ENCODE data around the gene TLCD5. TPM values are rescaled to one million over a fixed set of nuclear protein-coding genes. Genes with fewer than 3 reads are reported as not detected.

The TLCD5 gene
- polyA plus RNA-seq, 3 donors = 10.2 to 18.8 (median 12.8) TPM

- no peak for DNase-seq (ENCODE audit: extremely low read depth in 1 of 11, low read depth in 9 of 11, low spot score in 4 of 11)
Measured at GRCh38 chr11:120332822-120333716, 8.0 kb downstream of the TLCD5 start.

DNA sequence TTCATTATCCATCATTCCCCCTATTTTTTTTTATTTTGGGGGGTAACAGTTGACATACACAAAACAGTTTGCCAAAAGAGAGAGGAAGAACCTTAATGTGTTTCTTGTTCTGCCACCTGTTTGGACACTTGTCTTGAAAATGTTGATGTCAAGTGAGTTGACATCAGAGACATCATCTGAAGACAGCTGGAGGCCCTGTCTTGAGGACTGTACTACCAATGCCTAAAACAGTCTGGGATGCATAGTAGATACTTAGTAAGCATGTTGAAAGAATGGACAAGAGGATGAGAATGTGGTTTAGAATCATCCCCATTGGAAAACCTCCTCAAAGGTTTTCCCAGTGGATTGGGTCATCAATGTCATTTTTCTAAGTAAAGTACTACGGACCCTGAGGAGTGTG lies 8.7 kb downstream of the TLCD5 start:
- no peak for DNase-seq (ENCODE audit: extremely low read depth in 1 of 11, low read depth in 9 of 11, low spot score in 4 of 11)

- no peak for DNase-seq (ENCODE audit: extremely low read depth in 1 of 11, low read depth in 9 of 11, low spot score in 4 of 11)
Measured at GRCh38 chr11:120334332-120334731, 9.2 kb downstream of the TLCD5 start.

DNA sequence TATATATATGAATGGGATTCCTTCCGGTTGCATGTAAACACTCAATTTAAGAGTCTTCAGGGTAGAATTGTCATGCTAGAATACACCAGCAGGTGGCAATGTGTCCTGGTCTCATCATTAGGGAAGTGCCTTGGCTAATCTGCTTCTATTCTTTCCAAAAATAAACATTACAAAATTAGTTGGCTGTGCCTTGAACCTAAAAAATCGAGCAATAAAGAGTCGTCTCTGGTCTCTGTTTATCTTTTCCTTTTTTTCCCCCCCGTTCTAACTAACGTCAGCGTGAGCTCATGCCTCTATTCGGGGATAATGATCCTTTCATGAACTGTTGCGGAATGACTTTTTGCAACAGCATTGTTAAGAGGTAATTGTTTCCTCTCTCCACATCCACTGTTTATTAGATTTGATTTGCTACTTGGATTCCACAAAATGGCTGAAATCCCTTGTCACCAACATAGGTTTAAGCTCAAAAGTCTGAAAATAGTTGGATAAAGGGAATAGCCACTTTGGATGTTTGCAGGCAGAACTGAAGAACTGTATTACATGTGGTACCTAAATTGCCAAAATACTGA lies 9.9 kb downstream of the TLCD5 start:
- peak in 10 of 11 donors; percentile 69 to 87 (median 81) for DNase-seq (ENCODE audit: extremely low read depth in 1 of 11, low read depth in 9 of 11, low spot score in 4 of 11)

DNA sequence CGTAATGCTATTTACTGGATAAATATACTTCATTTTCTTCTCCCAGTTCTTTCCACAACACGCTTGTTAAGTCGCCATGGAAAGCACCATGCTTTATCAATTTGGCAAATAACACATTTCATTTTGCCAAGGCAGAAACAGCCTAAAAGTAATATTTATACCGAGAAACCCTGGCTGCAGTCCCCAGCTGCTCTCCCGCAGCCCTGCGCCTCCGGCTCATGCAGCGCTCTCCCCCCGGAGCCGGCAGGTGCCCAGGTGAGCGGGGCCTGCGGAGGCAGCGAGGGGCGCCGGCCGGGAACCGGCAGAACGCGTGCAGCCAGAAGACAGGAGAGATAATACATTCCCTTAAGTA lies 10.4 kb downstream of the TLCD5 start:
- no peak for DNase-seq (ENCODE audit: extremely low read depth in 1 of 11, low read depth in 9 of 11, low spot score in 4 of 11)

- peak in 10 of 11 donors; percentile 92 to 97 (median 95) for DNase-seq (ENCODE audit: extremely low read depth in 1 of 11, low read depth in 9 of 11, low spot score in 4 of 11)
Measured at GRCh38 chr11:120335908-120336640, 11.0 kb downstream of the TLCD5 start, which contains the start of gene ARHGEF12. Gene ARHGEF12, plus strand, starts transcription at chr11:120336413. Its CDS starts 831 bp downstream, at chr11:120337244.

DNA sequence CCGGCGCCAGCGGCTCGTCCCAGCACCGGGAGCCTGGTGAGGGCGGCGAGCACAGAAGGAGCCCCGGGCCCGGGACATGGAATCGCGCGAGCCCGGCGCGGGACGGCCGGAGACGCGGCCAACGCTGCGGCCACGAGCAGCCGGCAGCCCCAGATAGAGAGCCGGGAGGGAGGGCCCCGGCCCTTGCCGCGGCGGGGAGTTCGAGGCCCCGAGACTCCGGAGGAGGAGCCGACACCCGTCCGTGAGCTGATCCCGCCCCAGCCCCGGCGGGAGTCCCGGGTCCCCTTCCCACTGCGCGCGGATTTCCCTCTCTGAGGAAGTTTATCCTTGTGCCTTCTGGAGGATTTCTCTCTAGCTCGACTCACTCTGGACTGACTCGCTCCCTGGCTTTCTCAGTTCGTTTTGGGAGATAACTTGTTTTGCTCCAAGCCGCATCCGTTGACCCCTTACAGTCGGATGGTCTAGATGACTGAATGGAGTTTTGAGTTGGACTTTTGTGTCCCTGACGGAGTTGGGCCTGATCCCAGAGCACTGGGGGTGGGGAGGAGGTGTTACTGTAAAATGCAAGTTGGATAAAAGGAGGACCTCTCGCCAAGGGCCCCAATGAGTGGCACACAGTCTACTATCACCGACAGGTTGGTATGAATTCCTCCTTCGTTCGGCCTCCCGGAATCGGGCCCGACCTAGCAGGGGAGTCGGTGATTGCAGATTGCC lies 11.7 kb downstream of the TLCD5 start:
- peak in 1 of 11 donors; percentile 40 for DNase-seq (ENCODE audit: extremely low read depth in 1 of 11, low read depth in 9 of 11, low spot score in 4 of 11)

- no peak for DNase-seq (ENCODE audit: extremely low read depth in 1 of 11, low read depth in 9 of 11, low spot score in 4 of 11)
Measured at GRCh38 chr11:120337355-120338106, 12.4 kb downstream of the TLCD5 start.

- DNase-seq (ENCODE audit: extremely low read depth in 1 of 11, low read depth in 9 of 11, low spot score in 4 of 11) = no peak
Measured at GRCh38 chr11:120338107-120338933, 13.2 kb downstream of the TLCD5 start.

- no peak for DNase-seq (ENCODE audit: extremely low read depth in 1 of 11, low read depth in 9 of 11, low spot score in 4 of 11)
Measured at GRCh38 chr11:120339394-120339890, 14.3 kb downstream of the TLCD5 start.

DNA sequence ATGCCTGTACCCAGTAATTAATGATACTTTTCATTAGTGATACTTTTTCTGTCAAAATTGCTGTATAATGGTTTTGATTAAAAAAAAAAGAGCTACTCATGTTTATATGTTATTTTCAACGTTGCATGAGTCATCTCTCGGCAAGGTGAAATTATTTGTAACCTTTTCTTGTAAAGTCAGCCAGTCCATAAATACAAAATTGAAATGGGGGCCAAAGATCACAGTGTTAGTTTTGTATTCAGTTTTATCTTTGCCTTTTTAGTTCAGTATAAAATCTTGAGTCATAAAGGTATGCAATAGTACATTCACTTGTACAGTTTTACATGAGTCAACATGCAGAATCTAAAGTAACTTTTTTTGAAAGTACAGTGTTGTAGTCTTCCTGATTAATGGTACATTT lies 15.4 kb downstream of the TLCD5 start:
- DNase-seq (ENCODE audit: extremely low read depth in 1 of 11, low read depth in 9 of 11, low spot score in 4 of 11) = no peak

- DNase-seq (ENCODE audit: extremely low read depth in 1 of 11, low read depth in 9 of 11, low spot score in 4 of 11) = no peak
Measured at GRCh38 chr11:120342226-120342625, 17.1 kb downstream of the TLCD5 start.

GRCh38 chr11:120342678-120343077 lies 17.6 kb downstream of the TLCD5 start:
- no peak for DNase-seq (ENCODE audit: extremely low read depth in 1 of 11, low read depth in 9 of 11, low spot score in 4 of 11)

- DNase-seq (ENCODE audit: extremely low read depth in 1 of 11, low read depth in 9 of 11, low spot score in 4 of 11) = no peak
Measured at GRCh38 chr11:120343429-120343828, 18.3 kb downstream of the TLCD5 start.

GRCh38 chr11:120344302-120345004 lies 19.4 kb downstream of the TLCD5 start:
- DNase-seq (ENCODE audit: extremely low read depth in 1 of 11, low read depth in 9 of 11, low spot score in 4 of 11) = no peak

DNA sequence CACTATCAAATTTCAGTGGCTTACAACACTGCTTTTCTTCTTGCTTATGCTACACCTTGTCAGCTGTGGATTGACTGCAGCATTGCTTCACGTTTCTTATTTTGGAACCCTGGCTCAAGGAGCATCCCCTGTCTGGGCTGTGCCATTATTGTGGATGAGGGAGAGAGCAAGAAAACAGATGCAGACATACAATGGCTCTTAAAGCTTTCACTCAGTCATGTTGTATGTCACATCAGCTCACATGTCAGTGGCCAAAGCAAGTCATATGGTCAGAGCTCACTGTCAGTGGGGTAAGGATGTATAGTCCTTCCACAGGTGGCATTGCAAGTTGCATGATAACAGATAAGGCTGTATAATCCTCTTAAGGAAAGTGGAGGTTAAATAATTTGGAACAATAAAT lies 21.1 kb downstream of the TLCD5 start:
- DNase-seq (ENCODE audit: extremely low read depth in 1 of 11, low read depth in 9 of 11, low spot score in 4 of 11) = no peak

GRCh38 chr11:120350637-120351036 lies 25.5 kb downstream of the TLCD5 start:
- DNase-seq (ENCODE audit: extremely low read depth in 1 of 11, low read depth in 9 of 11, low spot score in 4 of 11) = no peak

Measured in renal cortex interstitium (tissue), 11 donors.